HG03139 (cell line): ENCODE measurements around the gene COMMD6.
A peak's percentile ranks its signal among the peaks of the same experiment; 100 is the strongest.
"Not testable (repeated sequence)": the region's sequence is repeated elsewhere in the genome, so short reads cannot be mapped to it uniquely, and the experiment has no call there.

Experiments
- ATAC-seq: cut with Tn5 transposase; IDR thresholded peaks from one replicate; pipeline ENCODE4 v1.9.1; 2021; ENCODE audit not compliant: unreplicated experiment

The COMMD6 gene

GRCh38 chr13:75537401-75538365 lies at the start of gene COMMD6:
Gene COMMD6 (minus strand): TSS chr13:75537841. CDS start chr13:75537805, 36 bp downstream.
- peak; percentile 96 for ATAC-seq

DNA sequence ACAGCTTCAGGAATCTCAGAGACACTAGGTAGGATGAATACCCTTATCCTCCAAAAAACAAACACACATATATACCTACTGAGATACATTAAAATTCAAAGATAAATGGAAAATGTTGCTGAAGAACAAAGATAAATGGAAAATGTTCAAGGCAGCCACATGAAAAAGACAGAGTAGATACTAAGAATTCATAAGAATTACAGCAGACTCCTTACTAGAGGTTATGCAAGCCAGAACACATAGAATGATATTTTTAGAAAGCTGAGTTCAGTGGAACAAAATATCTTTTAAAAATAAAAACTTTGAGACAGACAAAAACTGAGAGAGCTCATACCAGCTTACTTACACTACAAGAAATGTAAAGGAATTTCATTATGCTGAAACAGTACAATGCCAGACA lies 47.5 kb upstream of the COMMD6 start:
- no peak for ATAC-seq

GRCh38 chr13:75583091-75583490 lies 45.5 kb upstream of the COMMD6 start:
- ATAC-seq: no peak

GRCh38 chr13:75581874-75582640 lies 44.4 kb upstream of the COMMD6 start:
- ATAC-seq: no peak

GRCh38 chr13:75579529-75579928 lies 41.9 kb upstream of the COMMD6 start:
- ATAC-seq: no peak

- ATAC-seq: no peak
Measured at GRCh38 chr13:75569576-75569975, 31.9 kb upstream of the COMMD6 start.

- no peak for ATAC-seq
Measured at GRCh38 chr13:75566658-75567057, 29.0 kb upstream of the COMMD6 start.

DNA sequence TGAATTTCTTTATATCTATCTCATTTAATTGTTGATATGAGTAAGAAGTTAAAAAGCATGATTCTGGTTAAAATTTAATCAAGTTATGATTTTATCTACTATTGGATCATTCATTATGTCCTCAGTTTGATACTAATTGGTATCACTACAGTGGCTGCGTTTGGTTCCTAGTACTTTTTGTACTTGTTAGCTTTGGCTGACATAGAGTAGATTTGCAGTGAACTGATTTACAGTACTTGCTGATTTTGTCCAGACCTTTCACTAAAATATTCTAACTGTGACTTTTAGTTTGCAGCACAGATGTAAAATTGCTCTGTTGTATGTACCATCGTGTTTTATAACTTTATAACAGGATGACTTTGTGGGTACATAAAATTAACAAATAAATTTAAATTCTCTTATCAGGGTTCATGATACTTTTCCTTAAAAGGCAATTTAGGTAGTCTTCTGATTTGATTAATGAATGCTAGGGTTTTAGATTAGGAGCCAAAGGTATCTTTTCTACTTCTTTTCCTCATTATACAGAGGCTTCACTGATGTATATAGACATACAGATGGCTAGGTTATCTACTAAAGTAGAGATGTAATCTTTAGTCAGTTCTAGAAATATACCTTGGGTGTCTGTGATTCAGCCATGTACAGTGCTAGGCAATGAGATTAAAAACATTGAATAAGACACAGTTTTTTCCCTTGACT lies 20.7 kb upstream of the COMMD6 start:
- no peak for ATAC-seq

DNA sequence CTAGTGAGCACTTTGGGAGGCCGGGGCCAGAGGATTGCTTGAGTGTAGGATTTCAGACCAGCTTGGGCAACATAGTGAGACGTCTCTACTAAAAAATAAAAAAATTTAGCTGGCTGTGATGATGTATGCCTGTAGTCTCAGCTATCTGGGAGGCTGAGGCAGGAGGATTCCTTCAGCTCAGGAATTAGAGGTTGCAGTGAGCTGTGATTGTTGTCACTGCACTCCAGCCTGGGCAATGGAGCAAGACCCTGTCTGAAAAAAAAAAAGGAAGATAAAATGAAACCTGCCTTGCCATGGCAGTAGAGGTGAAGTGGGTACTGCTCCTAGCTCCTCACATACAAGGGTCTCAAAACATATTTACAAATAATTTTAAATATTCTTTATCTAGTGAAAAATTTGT lies 19.3 kb upstream of the COMMD6 start:
- ATAC-seq: no peak

DNA sequence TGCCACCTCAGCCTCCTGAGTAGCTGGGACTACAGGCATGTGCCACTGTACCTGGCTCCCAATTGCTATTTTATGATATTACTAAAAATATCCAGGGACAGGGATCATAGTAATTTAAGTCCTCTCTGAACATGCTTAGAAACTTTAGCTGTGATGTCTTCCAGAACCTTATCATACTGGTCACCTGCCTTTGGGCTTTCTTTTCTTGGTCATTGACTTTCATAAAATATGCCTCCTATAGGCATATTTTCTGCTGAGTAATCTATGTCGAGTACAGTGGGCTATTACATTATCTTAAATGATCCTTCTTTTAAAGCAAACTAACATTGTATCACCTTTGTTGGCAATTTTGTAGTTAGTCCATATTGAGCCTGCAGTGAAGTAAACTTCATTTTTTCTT lies 18.2 kb upstream of the COMMD6 start:
- no peak for ATAC-seq

DNA sequence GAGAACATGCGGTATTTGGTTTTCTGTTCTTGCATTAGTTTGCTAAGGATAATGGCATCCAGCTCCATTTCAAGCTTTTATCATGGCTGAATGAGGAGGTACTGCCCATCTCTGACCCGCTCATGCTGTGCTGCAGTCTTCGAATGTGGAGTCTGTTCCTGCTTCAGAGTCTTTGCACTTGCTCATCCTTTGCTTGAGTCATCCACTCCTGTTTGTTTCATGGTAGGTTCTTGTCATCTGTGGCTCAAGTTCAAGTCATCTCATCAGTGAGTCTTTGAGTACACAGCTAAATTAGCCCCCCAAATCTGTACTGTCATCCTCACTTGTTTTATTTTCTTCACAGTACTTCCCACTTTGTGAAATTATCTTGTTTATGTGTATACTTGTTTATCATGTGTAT lies 17.3 kb upstream of the COMMD6 start:
- no peak for ATAC-seq

DNA sequence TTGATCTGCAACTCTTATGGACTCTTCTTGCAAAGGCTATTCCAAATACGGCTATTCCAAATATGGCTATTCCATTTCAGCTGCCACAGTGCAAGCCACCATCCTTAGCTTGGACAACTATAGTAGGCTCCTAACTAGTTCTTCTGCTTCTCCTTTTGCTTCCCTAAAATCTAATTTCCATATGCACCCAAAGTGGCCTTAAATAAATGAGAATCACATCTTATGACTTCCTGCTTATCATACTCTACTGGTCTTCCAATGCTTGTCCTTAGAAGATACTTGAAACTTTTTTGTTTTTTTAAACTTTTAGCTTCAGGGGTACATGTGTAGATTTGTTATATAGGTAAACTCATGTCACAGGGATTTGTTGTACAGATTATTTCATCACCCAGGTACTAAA lies 16.8 kb upstream of the COMMD6 start:
- no peak for ATAC-seq

- ATAC-seq: peak; percentile 1
Measured at GRCh38 chr13:75550159-75550567, 12.5 kb upstream of the COMMD6 start.

DNA sequence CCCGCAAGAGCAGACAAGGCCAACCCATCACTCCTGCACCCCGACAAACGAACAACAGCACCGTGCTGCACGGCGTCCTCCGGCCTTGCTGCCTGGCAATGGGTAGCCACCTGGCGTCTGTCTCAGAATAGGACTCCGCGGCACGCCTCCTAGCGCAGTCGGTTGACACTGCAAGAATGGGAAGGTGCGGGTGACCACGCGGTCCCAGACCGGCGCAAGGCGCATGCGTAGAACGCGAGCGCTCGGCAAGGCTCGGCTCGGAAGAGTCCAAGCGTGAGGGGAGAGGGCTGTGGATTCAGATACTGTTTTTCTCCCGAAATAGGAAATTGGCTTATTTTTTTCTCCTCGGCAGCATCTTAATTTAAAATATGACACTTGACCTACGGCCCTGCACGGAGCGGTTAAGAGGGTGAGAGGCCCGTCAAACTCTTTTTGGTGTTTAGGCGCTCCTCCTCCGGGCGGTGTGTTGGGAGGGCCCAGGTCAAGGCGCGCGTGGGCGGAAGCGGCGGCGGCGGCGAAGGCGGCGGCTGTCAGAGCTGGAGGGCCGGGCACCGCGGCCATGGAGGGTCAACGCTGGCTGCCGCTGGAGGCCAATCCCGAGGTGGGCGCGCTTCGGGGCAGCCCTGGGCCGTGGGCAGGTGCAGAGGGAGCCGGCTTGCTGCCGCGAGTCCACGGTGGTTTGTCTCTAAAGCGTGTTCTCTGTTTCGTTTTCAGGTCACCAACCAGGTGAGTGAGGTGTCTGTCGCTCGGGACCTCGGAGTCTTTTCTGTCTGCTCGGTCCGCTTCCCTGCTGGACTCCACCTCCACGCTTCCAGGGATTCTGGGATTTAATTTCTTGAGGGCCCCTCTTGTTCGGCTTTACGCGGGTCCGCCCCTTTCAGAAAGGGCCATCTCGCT lies 11.9 kb upstream of the COMMD6 start, which contains the start of gene UCHL3:
TSS of gene UCHL3 (plus strand) at position 530 of the 897 bp plus-strand sequence. CDS start at position 560, 30 bp downstream.
- ATAC-seq: peak; percentile 95

GRCh38 chr13:75547917-75548316 lies 10.3 kb upstream of the COMMD6 start:
- no peak for ATAC-seq

DNA sequence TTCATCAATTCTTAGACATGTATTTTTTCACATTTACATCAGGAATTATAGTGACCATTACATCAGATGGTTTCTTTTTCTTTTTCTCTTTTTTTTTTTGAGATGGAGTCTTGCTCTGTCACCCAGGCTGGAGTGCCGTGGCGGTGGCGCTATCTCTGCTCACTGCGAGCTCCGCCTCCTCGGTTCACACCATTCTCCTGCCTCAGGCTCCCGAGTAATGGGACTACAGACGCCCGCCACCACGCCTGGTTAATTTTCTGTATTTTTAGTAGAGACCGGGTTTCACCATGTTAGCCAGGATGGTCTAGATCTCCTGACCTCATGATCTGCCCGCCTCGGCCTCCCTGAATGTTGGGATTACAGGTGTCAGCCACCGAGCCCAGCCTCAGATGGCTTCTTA lies 7.7 kb upstream of the COMMD6 start:
- ATAC-seq: not testable (repeated sequence)

DNA sequence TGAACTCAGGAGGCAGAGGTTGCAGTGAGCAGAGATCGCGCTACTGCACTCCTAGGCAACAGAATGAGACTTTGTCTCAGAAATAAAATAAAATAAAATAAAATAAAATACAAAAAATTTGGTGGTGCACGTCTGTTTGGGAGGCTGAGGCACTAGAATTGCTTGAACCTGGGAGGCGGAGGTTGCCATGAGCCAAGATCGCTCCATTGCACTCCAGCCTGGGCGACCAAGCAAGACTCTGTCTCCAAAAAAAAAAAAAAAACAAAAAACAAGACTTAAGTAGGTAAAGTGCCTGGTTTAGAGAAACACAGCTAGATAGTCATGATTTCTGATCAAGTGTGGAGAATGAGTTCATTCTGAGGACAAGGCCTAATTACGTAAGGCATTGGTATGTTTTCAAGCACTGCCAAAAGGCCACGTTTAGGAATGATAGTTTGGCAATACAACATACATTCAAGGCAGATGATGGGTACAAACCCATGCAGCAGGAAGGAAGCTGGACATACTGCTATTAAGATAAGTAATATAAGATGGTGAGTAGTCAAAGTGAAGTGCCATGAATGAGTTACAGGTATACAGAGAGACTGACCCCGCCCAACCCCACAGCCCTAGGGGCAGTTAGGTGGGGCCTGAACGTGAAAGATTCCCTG lies 7.2 kb upstream of the COMMD6 start:
- ATAC-seq: no peak

- no peak for ATAC-seq
Measured at GRCh38 chr13:75541961-75542360, 4.3 kb upstream of the COMMD6 start.

DNA sequence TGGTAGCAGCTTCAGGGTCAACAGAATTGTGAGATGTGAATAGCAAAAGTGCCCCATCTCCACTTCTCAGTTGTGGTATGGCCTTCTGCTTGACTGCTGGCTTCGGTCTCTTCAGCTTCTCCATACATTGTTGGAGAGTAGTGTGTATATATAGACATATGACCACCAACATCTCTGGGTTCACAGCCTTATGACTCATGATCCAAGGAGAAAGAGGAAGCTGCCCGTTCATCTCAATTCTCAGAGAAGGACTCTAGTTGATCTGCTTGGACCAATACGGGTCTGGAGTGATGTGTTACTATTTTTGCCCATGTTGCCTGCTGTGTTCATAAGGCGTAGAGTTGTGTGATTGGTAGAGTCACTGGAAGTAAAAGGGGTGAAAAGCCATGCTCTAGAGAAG lies 3.6 kb upstream of the COMMD6 start:
- ATAC-seq: no peak

DNA sequence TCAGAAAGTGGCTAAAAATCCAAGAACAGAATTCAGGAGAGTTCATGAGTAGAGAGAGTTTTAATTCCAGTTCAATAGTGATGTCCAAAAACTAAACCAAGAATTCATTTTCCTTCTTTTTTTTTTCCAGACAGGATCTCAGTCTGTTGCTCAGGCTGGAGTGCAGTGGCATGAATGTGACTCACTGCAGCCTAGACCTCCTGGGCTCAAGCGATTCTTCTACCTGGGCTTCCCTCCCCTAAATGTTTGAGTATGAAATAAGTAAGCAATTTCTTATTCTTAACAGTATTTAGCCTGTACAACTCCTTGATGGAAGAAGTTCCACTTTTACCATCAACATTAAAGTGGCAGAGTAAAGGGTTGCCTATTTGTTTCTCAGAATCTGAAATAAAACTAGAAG lies 3.8 kb downstream of the COMMD6 start:
- no peak for ATAC-seq
